ELR (cell line): ENCODE data around the gene VHLL.
A peak's percentile ranks its signal among the peaks of the same experiment; 100 is the strongest.
"Not testable (repeated sequence)": the region's sequence is repeated elsewhere in the genome, so short reads cannot be mapped to it uniquely, and the experiment has no call there.

ENCODE experiments used
- DNase-seq: peaks from one replicate; pipeline ENCODE4 v3.0.0-alpha.2; 2015; ENCODE audit warnings: low read depth

VHLL gene

GRCh38 chr1:156298852-156299357 lies at the start of gene VHLL:
TSS of gene VHLL (minus strand) at chr1:156299307. CDS start at chr1:156299189, 118 bp downstream.
- DNase-seq = no peak

- DNase-seq = no peak
These were observed 48.2 kb upstream of the VHLL start for GRCh38 chr1:156347331-156347730.

GRCh38 chr1:156346636-156347035 lies 47.5 kb upstream of the VHLL start:
- no peak for DNase-seq

GRCh38 chr1:156346035-156346434 lies 46.9 kb upstream of the VHLL start:
- not testable (repeated sequence) for DNase-seq

- DNase-seq = no peak
These were observed 45.3 kb upstream of the VHLL start for GRCh38 chr1:156344409-156344808.

- DNase-seq = peak; percentile 42
These were observed 43.3 kb upstream of the VHLL start for GRCh38 chr1:156342166-156342955.

GRCh38 chr1:156338180-156338976 lies 39.3 kb upstream of the VHLL start, which contains the start of the genes CCT3 and TSACC:
TSS of gene CCT3 (minus strand) at chr1:156338292. CDS start at chr1:156338184, 108 bp downstream.
TSS of gene TSACC (plus strand) at chr1:156338526. CDS start at chr1:156339758, 1,232 bp downstream.
- peak; percentile 100 for DNase-seq

- no peak for DNase-seq
These were observed 38.7 kb upstream of the VHLL start for GRCh38 chr1:156337888-156338179.

- DNase-seq = peak; percentile 36
These were observed 38.2 kb upstream of the VHLL start for GRCh38 chr1:156337052-156337887.

GRCh38 chr1:156336242-156336641 lies 37.1 kb upstream of the VHLL start:
- peak; percentile 15 for DNase-seq

- DNase-seq = peak; percentile 92
These were observed 24.1 kb upstream of the VHLL start for GRCh38 chr1:156323179-156323578.

GRCh38 chr1:156320560-156320959 lies 21.5 kb upstream of the VHLL start:
- peak; percentile 31 for DNase-seq

GRCh38 chr1:156319664-156320063 lies 20.6 kb upstream of the VHLL start:
- peak; percentile 65 for DNase-seq

- no peak for DNase-seq
These were observed 17.8 kb upstream of the VHLL start for GRCh38 chr1:156316909-156317308.

- peak; percentile 61 for DNase-seq
These were observed 11.9 kb upstream of the VHLL start for GRCh38 chr1:156310962-156311361.

GRCh38 chr1:156308078-156308477 lies 9.0 kb upstream of the VHLL start:
- peak; percentile 73 for DNase-seq

GRCh38 chr1:156305215-156305614 lies 6.1 kb upstream of the VHLL start:
- no peak for DNase-seq

- DNase-seq = no peak
These were observed 4.1 kb upstream of the VHLL start for GRCh38 chr1:156303241-156303640.

- peak; percentile 76 for DNase-seq
These were observed 3.6 kb downstream of the VHLL start, which contains the start of gene GLMP for GRCh38 chr1:156295391-156295947. TSS of gene GLMP (minus strand) at chr1:156295679. CDS start at chr1:156295645, 34 bp downstream.

- no peak for DNase-seq
These were observed 5.2 kb downstream of the VHLL start for GRCh38 chr1:156293895-156294294.

GRCh38 chr1:156293098-156293434 lies 6.0 kb downstream of the VHLL start:
- DNase-seq = no peak
